IPS-11a (cell line): ENCODE results near the gene ZNF175.

ENCODE experiments used
- H3K4me3 ChIP-seq: one replicate; pipeline ENCODE4 v1.5.1; 2013; ENCODE audit warnings: low read depth, low read length, control low read depth

Gene ZNF175

GRCh38 chr19:51570962-51571575 lies at the start of gene ZNF175:
TSS of gene ZNF175 (plus strand) at chr19:51571283. CDS start at chr19:51573330, 2,047 bp downstream.
- H3K4me3 ChIP-seq: peak within 1 kb of the TSS; percentile 45

- no peak overlapping the region for H3K4me3 ChIP-seq
These were observed 49.7 kb upstream of the ZNF175 start for GRCh38 chr19:51521357-51521756.

- no peak overlapping the region for H3K4me3 ChIP-seq
These were observed 49.3 kb upstream of the ZNF175 start for GRCh38 chr19:51521781-51522180.

GRCh38 chr19:51524666-51525264 lies 46.3 kb upstream of the ZNF175 start:
- no peak overlapping the region for H3K4me3 ChIP-seq

DNA sequence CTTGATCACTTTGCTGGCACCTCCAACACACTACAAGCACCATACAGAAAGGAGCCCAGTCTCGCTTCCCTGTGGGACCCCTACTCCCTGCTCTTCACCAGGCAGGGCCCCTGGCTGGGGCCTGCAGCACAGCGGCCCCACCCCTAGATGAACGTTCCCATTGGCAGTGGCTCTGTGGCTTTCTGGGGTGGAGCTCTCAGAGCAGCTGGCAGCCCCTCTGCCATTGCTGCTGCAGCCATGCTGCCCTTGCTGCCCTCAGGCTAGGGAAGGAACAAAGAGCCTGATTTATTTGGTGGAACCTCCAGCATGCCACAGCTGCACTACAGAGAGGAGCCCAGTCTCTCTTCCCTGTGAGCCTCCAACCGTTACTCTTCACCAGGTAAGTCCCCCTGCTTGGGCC lies 45.4 kb upstream of the ZNF175 start:
- H3K4me3 ChIP-seq: no peak overlapping the region

DNA sequence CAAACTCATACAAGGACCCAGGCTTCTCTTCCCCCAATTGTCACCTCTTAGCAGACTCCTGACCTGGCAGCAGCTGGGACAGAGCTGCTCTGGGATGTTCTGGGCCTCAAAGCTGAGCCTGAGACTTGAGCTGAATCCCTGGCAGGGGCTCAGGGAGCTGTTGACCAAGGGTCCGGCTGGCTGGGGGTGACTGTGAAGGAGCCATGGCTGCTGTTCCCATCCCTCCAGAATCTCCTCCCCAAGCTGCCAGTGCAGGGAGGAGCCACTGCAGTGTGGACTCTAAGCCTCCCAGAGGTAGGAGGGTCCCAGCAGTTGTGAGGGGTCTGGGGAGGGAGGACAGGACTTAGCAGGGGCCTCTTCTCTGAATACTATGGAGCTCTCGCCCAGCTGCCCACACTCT lies 41.8 kb upstream of the ZNF175 start:
- no peak overlapping the region for H3K4me3 ChIP-seq

DNA sequence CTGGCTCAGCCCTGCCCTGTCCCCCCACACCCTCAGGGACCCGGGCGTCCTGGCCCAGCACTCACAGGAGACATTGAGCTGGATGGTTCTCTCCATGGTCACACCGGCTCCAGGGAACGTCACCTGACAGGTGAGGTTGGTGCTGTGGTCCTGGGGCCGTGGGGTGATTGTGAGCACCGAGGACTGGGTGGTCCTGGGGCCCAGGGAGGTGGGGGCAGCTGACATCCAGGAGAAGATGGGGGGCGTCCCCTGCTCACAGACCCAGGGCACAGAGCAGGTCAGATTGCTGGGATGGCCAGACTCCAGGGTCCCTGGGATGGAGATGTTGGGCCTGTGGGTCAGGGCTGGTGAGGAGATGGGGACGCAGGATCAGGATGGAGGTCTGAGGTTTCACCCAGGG lies 40.5 kb upstream of the ZNF175 start:
- H3K4me3 ChIP-seq: no peak overlapping the region

GRCh38 chr19:51531349-51532315 lies 39.5 kb upstream of the ZNF175 start, which contains the start of gene SIGLEC6:
TSS of gene SIGLEC6 (minus strand) at chr19:51531670. CDS start at chr19:51531648, 22 bp downstream.
- H3K4me3 ChIP-seq: no peak within 1 kb of the TSS

GRCh38 chr19:51535535-51535934 lies 35.5 kb upstream of the ZNF175 start:
- H3K4me3 ChIP-seq: no peak overlapping the region

GRCh38 chr19:51539821-51540366 lies 31.2 kb upstream of the ZNF175 start:
- H3K4me3 ChIP-seq: no peak overlapping the region

- no peak overlapping the region for H3K4me3 ChIP-seq
These were observed 29.4 kb upstream of the ZNF175 start for GRCh38 chr19:51541458-51542357.

DNA sequence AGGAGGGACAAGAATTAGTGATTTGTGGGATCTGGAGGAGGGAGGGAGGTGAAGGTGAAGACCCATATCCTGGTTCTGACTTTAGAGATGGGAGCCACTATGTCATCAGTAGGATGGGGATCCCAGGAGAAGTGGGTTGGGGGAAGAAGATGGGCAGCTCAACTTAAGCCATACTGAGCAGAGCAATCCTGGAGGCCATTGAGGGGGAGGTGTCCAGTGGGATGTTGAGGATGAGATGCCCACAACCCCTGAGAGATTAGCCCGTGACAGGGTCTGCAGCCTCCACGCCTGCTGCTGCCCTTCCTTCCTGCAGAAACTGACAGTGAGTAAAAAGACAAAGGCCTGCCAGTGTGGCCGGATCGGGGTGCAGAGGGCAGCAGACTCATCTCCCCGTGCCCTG lies 28.4 kb upstream of the ZNF175 start:
- no peak overlapping the region for H3K4me3 ChIP-seq

DNA sequence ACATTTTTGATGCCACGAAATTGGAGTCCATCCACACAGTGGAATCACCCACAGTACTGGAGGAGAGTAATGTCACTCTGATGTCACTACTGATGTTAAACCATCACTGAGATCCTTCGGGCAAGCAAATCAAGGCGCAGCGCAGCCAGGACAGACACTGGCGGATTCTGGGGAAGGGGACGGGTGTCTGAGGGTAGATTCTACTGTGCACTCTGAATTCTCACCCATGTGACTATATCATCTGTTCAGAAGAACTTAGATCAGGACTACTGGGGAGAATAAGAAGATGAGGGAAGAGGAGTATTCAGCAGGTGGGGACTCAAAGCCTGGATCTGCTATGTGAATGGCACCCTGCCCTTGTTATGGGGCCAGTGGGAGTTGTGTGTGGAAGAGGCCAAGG lies 27.0 kb upstream of the ZNF175 start:
- H3K4me3 ChIP-seq: no peak overlapping the region

- no peak overlapping the region for H3K4me3 ChIP-seq
These were observed 24.9 kb upstream of the ZNF175 start for GRCh38 chr19:51546107-51546649.

- H3K4me3 ChIP-seq: no peak overlapping the region
These were observed 24.3 kb upstream of the ZNF175 start for GRCh38 chr19:51546650-51547396.

GRCh38 chr19:51547397-51548212 lies 23.5 kb upstream of the ZNF175 start:
- no peak overlapping the region for H3K4me3 ChIP-seq

DNA sequence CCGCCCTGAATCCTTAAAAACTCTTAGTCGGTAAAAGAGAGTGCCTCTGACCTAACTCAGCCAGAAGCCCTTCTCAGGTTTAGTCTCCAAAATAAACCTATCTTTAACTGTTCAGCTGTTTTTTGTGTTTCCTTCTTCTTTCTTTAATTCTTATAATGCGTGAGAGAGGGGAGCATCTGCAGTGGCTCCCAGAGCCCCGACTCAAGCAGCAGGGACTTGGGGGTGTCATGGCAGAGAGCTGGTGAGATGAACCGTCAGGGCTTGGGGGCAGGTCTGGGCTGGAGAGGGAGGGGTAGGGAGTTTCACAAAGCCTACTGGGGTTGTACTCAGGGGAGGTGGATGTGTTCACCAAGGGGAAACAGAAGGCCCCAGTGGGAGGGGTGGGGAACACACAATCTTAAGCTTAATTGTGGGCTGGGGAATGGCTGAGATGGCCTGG lies 22.9 kb upstream of the ZNF175 start:
- no peak overlapping the region for H3K4me3 ChIP-seq

GRCh38 chr19:51548891-51549305 lies 22.2 kb upstream of the ZNF175 start:
- no peak overlapping the region for H3K4me3 ChIP-seq
